HTERT RPE-1 (cell line): ENCODE data around the gene CDC37.

Experiments used
- in situ Hi-C: fragments of 300-500 bp; cut with MboI; formaldehyde crosslinking; loops from 4 replicates; pipeline ENCODE4 v1.14.3; 2020; ENCODE audit warnings: low sequenced_read_pairs

Gene CDC37

GRCh38 chr19:10403137-10404021 lies at the start of gene CDC37:
TSS of gene CDC37 (minus strand) at chr19:10403542. CDS start at chr19:10403479, 63 bp downstream.
- in situ Hi-C loops, result no loop called here

DNA sequence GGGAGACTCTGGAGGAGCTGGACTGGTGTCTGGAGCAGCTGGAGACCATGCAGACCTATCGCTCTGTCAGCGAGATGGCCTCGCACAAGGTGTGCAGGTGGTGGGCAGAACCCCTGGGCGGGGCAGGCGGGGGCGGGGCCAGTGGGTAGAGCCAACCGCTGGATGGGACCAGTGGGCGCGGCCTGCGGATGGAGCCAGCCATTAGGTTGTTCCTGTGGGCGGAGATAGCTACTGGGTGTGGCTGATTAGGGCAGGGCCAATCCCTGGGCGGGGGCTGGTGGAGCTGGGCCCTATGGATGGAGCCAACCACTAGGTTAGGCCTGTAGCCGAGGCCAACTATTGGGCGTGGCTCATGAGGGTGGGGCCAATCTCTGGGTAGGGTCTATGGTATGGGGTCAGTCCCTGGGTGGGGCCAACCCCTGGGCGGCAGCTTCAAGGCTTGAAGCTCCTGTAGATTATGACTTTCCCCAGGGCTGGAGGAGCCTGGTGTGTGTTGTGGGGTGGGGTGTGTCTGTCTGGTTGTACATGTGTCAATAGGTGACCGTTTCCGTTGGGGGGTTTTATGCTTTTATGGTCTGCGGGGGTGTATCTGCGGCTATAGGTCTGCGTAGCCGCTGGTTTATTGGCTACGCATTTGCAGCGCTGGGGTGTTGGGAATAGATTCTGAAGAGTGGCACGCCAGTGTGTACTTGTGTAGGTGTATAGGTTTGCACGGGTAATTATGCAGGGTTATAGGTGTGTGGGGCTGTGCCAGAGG lies 47.7 kb upstream of the CDC37 start:
- in situ Hi-C loops, result no loop called here

- in situ Hi-C loops, result no loop called here
These were observed 47.0 kb upstream of the CDC37 start for GRCh38 chr19:10450191-10450852.

GRCh38 chr19:10449037-10449436 lies 45.7 kb upstream of the CDC37 start:
- in situ Hi-C loops, result no loop called here

DNA sequence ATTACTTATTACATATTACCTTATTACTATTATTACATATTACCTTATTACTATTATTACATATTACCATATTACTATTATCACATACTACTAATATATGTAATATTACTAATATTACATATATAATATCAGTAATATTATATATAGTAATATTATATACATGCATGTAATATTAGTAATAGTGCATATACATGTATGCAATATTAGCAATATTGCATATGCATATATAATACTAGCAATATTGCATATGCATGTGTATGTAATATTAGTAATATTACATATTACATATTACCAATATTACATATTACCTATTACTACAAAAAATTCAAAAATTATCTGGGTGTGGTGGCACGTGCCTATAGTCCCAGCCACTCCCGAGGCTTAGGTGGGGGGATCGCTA lies 39.4 kb upstream of the CDC37 start:
- in situ Hi-C loops, result no loop called here

DNA sequence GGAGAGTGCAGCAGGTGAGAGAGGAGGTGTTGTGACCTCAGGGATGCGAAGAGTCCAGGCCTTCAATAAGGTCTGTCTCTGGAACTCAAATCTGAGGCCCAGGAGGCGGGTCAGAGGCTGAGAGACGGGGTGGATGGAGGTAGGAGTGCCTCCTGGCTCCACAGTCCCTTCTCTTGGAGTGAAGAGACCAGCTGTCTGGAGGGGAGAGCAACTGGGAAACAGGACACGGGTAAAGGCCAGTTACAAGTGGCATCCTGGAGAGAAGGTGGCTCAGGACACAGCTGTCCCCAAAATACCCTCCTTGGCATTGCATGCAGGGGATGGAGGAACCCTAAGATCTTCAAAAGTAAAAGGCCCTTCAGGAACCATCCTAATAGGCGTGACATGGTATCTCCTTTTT lies 36.2 kb upstream of the CDC37 start:
- in situ Hi-C loops, result no loop called here

DNA sequence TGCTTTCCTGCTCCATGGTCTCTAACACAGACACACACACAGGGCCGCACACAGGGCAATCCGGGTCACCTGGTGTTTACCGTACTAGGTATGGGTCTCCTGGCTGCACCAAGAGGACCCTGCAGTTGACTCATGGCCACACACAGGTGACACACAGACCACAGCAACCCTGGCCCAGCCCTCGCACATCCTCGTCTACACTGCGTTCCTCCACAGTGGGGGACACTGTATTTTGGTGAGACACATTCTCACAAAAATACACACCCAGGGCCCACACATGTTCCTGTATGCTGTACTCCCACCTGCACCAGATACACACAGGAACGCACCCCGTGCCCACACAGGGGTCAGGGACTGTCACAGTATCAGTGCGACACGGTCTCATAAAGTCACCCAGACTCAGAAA lies 29.8 kb upstream of the CDC37 start:
- in situ Hi-C loops, result no loop called here

- in situ Hi-C loops, result no loop called here
These were observed 29.4 kb upstream of the CDC37 start for GRCh38 chr19:10432736-10433130.

GRCh38 chr19:10431943-10432735 lies 28.8 kb upstream of the CDC37 start:
- in situ Hi-C loops, result no loop called here

GRCh38 chr19:10431254-10431942 lies 28.1 kb upstream of the CDC37 start:
- in situ Hi-C loops, result no loop called here

DNA sequence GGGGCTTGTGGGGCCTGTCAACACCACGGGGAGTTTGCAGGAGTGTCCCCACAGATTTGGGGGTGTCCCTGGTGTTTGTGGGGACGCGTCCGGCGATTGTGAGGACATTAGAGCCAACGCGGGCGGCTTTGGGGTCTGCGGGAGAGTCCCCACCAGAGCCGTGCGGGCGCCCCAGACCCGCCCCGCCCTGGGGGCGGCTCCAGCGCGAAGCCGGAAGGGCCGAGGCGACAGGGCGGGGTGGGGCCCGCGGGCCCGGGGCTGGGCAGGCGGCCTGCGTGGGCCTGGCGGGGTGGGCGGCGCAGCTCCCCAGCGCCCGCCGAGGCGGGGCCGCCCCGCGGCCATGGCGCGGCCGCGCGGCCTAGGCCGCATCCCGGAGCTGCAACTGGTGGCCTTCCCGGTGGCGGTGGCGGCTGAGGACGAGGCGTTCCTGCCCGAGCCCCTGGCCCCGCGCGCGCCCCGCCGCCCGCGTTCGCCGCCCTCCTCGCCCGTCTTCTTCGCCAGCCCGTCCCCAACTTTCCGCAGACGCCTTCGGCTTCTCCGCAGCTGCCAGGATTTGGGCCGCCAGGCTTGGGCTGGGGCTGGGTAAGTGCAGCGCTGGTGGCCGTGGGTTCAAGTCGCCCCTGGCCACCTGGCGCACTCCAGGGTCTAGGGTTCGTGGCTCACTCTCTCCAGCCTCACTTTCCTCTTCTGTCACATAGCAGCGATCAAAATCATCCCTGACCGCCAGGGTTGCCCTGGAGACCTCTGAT lies 27.3 kb upstream of the CDC37 start:
- in situ Hi-C loops, result no loop called here

GRCh38 chr19:10428996-10429381 lies 25.6 kb upstream of the CDC37 start:
- in situ Hi-C loops, result no loop called here

GRCh38 chr19:10427169-10427568 lies 23.8 kb upstream of the CDC37 start:
- in situ Hi-C loops, result no loop called here

GRCh38 chr19:10424011-10424637 lies 20.8 kb upstream of the CDC37 start:
- in situ Hi-C loops, result no loop called here

- in situ Hi-C loops, result no loop called here
These were observed 19.5 kb upstream of the CDC37 start for GRCh38 chr19:10422846-10423245.

DNA sequence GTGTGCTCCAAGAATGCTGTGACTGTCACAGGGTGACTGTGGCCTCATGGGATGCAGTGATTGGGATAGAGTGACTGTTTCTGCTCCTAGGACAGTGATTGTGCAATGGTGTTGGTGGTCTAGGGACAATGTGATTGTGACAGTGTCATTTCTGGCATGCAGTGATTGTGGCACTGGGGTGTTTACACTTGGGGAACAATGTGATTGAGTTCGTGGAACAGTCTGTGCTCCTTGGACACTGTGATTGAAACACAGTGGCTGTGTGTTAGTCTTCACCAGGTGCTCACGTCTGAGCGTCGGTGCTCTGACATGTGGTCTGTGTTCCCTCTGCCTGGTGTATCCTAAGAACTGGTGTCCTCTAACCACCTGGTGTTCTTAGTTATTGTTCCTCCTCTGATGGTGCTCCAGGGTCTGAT lies 18.7 kb upstream of the CDC37 start:
- in situ Hi-C loops, result no loop called here

DNA sequence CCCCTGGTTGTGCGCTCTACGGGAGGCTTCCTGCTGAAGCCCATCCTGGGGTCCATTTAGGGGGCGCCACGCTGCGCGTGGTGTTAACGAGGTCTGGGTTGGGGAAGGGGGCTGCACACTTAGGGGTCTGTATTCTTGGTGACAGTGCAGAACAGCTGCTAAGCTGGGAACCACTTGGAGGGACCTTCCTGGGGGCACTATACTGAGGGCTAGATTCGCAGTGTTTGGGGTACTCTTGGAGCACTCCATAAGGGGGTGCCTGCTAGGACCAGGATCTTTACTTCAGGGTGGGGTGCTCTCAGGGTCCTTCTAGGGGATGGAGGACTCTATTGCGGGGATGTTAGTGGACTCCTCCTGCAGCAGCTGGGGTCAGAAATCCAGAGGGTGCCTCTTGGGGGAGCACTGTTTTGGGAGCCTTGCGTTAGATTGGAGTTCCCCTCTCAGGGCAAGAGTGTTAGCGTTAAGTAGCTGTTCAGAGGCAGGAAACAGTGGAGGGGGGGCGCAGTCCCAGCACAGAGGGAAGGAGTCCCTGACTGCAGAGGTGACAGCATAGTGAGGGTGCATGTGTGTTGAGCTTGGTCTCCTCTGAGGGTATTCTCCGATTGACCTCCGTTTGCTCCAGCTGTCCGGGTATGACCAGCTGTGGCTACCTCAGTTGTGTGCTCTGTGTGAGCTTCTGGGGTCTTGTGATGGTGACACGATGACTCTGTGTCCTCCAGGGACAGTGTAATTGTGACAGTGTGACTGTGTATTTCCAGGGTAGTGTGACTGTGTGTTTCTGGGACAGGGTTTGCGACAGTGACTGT lies 18.1 kb upstream of the CDC37 start:
- in situ Hi-C loops, result no loop called here
